Neural cell (in vitro differentiated cells): ENCODE results near the gene COL6A5. TPM values are rescaled to one million over a fixed set of nuclear protein-coding genes. Genes with fewer than 3 reads are reported as not detected.

ENCODE experiments used
- H2AFZ ChIP-seq: fragments of 200-600, 300-800 bp; sonication (generic), shearing (Covaris generic); 2 replicates; pipeline ENCODE4 v1.6.0; 2014; ENCODE audit warnings: low read depth, mild to moderate bottlenecking, antibody characterized with exemption, low read length, moderate library complexity
- H3F3A ChIP-seq: fragments of 200-600 bp; shearing (Covaris generic); 2 replicates; pipeline ENCODE4 v1.6.1; 2016; ENCODE audit warnings: mild to moderate bottlenecking, moderate library complexity, mixed read lengths, antibody characterized with exemption, low read length; ENCODE audit not compliant: insufficient read depth, poor library complexity, severe bottlenecking
- H3K27ac ChIP-seq: fragments of 200-600, 300-800 bp; sonication (generic), shearing (Covaris generic); 2 replicates; pipeline ENCODE4 v1.5.1; 2014; ENCODE audit warnings: mild to moderate bottlenecking, low read length, moderate library complexity
- H3K27me3 ChIP-seq: fragments of 300-800, 200-600 bp; sonication (generic), shearing (Covaris generic); 2 replicates; pipeline ENCODE4 v1.6.0; 2014; ENCODE audit warnings: mild to moderate bottlenecking, low read depth, low read length, moderate library complexity; ENCODE audit not compliant: insufficient read depth
- H3K36me3 ChIP-seq: fragments of 300-800, 200-600 bp; sonication (generic), shearing (Covaris generic); 2 replicates; pipeline ENCODE4 v1.5.1; 2014; ENCODE audit warnings: mild to moderate bottlenecking, antibody characterized with exemption, low read length, moderate library complexity; ENCODE audit not compliant: insufficient read depth
- H3K4me2 ChIP-seq: fragments of 300-800, 200-600 bp; sonication (generic), shearing (Covaris generic); 2 replicates; pipeline ENCODE4 v1.6.0; 2014; ENCODE audit warnings: mild to moderate bottlenecking, low read length
- H3K4me3 ChIP-seq: fragments of 300-800, 200-600 bp; sonication (generic), shearing (Covaris generic); 2 replicates; pipeline ENCODE4 v1.5.1; 2014; ENCODE audit warnings: mild to moderate bottlenecking, low read length, moderate library complexity
- H3K79me2 ChIP-seq: fragments of 200-600 bp; shearing (Covaris generic); replicated peaks from 2 replicates; pipeline ENCODE4 v1.6.0; 2014; ENCODE audit warnings: mild to moderate bottlenecking, low read length, moderate library complexity; ENCODE audit not compliant: insufficient read depth
- H3K9ac ChIP-seq: fragments of 300-800, 200-600 bp; sonication (generic), shearing (Covaris generic); 2 replicates; pipeline ENCODE4 v1.6.1; 2016; ENCODE audit warnings: mild to moderate bottlenecking, low read length, mixed read lengths
- H3K9me2 ChIP-seq: fragments of 200-600 bp; shearing (Covaris generic); 2 replicates; pipeline ENCODE4 v1.6.1; 2016; ENCODE audit warnings: mild to moderate bottlenecking, low read length, mixed read lengths; ENCODE audit not compliant: insufficient read depth
- H3K9me3 ChIP-seq: fragments of 200-600, 300-800 bp; sonication (generic), shearing (Covaris generic); 2 replicates; pipeline ENCODE4 v1.6.1; 2016; ENCODE audit warnings: mild to moderate bottlenecking, mixed run types, low read length, moderate library complexity, mixed read lengths
- H4K20me1 ChIP-seq: fragments of 200-600 bp; shearing (Covaris generic); 2 replicates; pipeline ENCODE4 v1.6.1; 2016; ENCODE audit warnings: mild to moderate bottlenecking, mixed run types; ENCODE audit not compliant: insufficient read depth
- CTCF ChIP-seq: fragments of 450-650 bp; IDR thresholded peaks from 2 replicates; pipeline ENCODE4 v1.5.1; 2014; ENCODE audit warnings: antibody characterized with exemption, mild to moderate bottlenecking, moderate library complexity; ENCODE audit not compliant: poor library complexity, severe bottlenecking
- EP300 ChIP-seq: fragments of 450-650 bp; conservative IDR thresholded peaks from 2 replicates; pipeline ENCODE4 v1.6.1; 2014; ENCODE audit warnings: antibody characterized with exemption, mild to moderate bottlenecking, moderate library complexity; ENCODE audit not compliant: poor library complexity, severe bottlenecking
- EZH2 ChIP-seq: fragments of 200-600, 300-800 bp; shearing (Covaris generic), sonication (generic); IDR thresholded peaks from 2 replicates; pipeline ENCODE4 v1.6.1; 2014; ENCODE audit warnings: antibody characterized with exemption, low read length, borderline replicate concordance, mild to moderate bottlenecking; ENCODE audit not compliant: insufficient read depth, poor library complexity, severe bottlenecking
- MXI1 ChIP-seq: fragments of 450-650 bp; conservative IDR thresholded peaks from 2 replicates; pipeline ENCODE4 v1.6.1; 2014; ENCODE audit warnings: antibody characterized with exemption, mild to moderate bottlenecking; ENCODE audit not compliant: poor library complexity, severe bottlenecking
- POLR2AphosphoS5 ChIP-seq: IDR thresholded peaks from 2 replicates; pipeline ENCODE4 v1.6.1; 2012
- RAD21 ChIP-seq: fragments of 450-650 bp; conservative IDR thresholded peaks from 2 replicates; pipeline ENCODE4 v1.6.1; 2014; ENCODE audit warnings: antibody characterized with exemption, mild to moderate bottlenecking, moderate library complexity
- REST ChIP-seq: IDR thresholded peaks from 2 replicates; pipeline ENCODE4 v1.6.1; 2012; ENCODE audit warnings: borderline replicate concordance
- SMC3 ChIP-seq: fragments of 450-650 bp; conservative IDR thresholded peaks from 2 replicates; pipeline ENCODE4 v1.6.1; 2014; ENCODE audit warnings: antibody characterized with exemption, mild to moderate bottlenecking, moderate library complexity; ENCODE audit not compliant: poor library complexity
- TAF1 ChIP-seq: IDR thresholded peaks from 2 replicates; pipeline ENCODE4 v1.6.1; 2012; ENCODE audit warnings: low read depth
- polyA plus RNA-seq: library from polyadenylated mRNA; depleted of rRNA; stranded (reverse); fragments of >200 nt; gene quantifications from 2 replicates; pipeline ENCODE4 v1.2.3, GENCODE V29; 2014

Gene COL6A5
- polyA plus RNA-seq, 1 donor from 2014 or later = not detected

GRCh38 chr3:130378677-130379191 is 33.3 kb downstream of the COL6A5 start:
- H3K4me2 ChIP-seq = no peak overlapping the region
- H3K9me2 ChIP-seq = no peaks in the 10 kb centered on the region
- H2AFZ ChIP-seq = no peak overlapping the region
- no peaks in the 10 kb centered on the region for H3F3A ChIP-seq
- H4K20me1 ChIP-seq = no peaks in the 10 kb centered on the region
- no peaks in the 10 kb centered on the region for H3K27me3 ChIP-seq
- H3K27ac ChIP-seq = no peak overlapping the region
- H3K4me3 ChIP-seq = no peak overlapping the region
- H3K36me3 ChIP-seq = no peaks in the 10 kb centered on the region
- no peaks in the 10 kb centered on the region for H3K79me2 ChIP-seq
- H3K9me3 ChIP-seq = no peaks in the 10 kb centered on the region
- TF ChIP-seq EP300 (no peak), RAD21 (no peak), MXI1 (no peak)
- no peak overlapping the region for H3K9ac ChIP-seq

- no peak overlapping the region for H2AFZ ChIP-seq
- H3K4me2 ChIP-seq = no peak overlapping the region
Measured at GRCh38 chr3:130379274-130379673, 33.8 kb downstream of the COL6A5 start.

More at GRCh38 chr3:130379274-130379673, 33.8 kb downstream of the COL6A5 start:
- H3K79me2 ChIP-seq = no peaks in the 10 kb centered on the region
- TF ChIP-seq MXI1 (no peak), REST (no peak), RAD21 (no peak), POLR2AphosphoS5 (no peak), EZH2 (no peak), CTCF (no peak), TAF1 (no peak), EP300 (no peak), SMC3 (no peak)
- H3K27ac ChIP-seq = no peak overlapping the region
- no peaks in the 10 kb centered on the region for H3K9me2 ChIP-seq
- no peaks in the 10 kb centered on the region for H3F3A ChIP-seq
- H3K27me3 ChIP-seq = no peaks in the 10 kb centered on the region
- no peak overlapping the region for H3K4me3 ChIP-seq
- no peaks in the 10 kb centered on the region for H3K36me3 ChIP-seq
- no peaks in the 10 kb centered on the region for H3K9me3 ChIP-seq
- H3K9ac ChIP-seq = no peak overlapping the region
- no peaks in the 10 kb centered on the region for H4K20me1 ChIP-seq
